K562 (cell line): ENCODE measurements around the gene GMPR2. TPM values are rescaled to one million over a fixed set of nuclear protein-coding genes. Genes with fewer than 3 reads are reported as not detected.
A peak's percentile ranks its signal among the peaks of the same experiment; 100 is the strongest.

Experiments used
- ASH1L ChIP-seq: fragments of 450-650 bp; IDR thresholded peaks from 2 replicates; pipeline ENCODE4 v1.6.1; 2018; ENCODE audit warnings: borderline replicate concordance, mild to moderate bottlenecking, low read depth; ENCODE audit not compliant: partially characterized antibody
- BCL6 ChIP-seq: fragments of 250-450 bp; sonication (Bioruptor Pico); IDR thresholded peaks from 2 replicates; pipeline ENCODE4 v1.4.0; 2020
- BMI1 ChIP-seq: fragments of 150-350 bp; IDR thresholded peaks from 2 replicates; pipeline ENCODE4 v1.6.1; 2014; ENCODE audit warnings: low read length
- CBFA2T2 ChIP-seq: fragments of 450-650 bp; conservative IDR thresholded peaks from 2 replicates; pipeline ENCODE4 v1.6.1; 2017; ENCODE audit warnings: mild to moderate bottlenecking
- CTCF ChIP-seq, 3 experiments: IDR thresholded peaks in 2 of 3; conservative IDR thresholded peaks in 1 of 3; 2 replicates each; pipeline ENCODE4 v1.5.1; 2011 to 2012; ENCODE audit warnings: low read length in 3 of 3, mild to moderate bottlenecking in 3 of 3, control low read depth in 2 of 3, improper control_type of control experiment in 1 of 3, inconsistent platforms in 1 of 3, low read depth in 1 of 3, mixed read lengths in 1 of 3, moderate library complexity in 1 of 3; ENCODE audit not compliant: insufficient read depth in 2 of 3
- HDAC1 ChIP-seq, 2 experiments: fragments of 450-650 bp; IDR thresholded peaks; 2 replicates each; pipeline ENCODE4 v1.6.1; 2016 to 2017; ENCODE audit warnings: inconsistent platforms in 1 of 2, mild to moderate bottlenecking in 1 of 2, moderate library complexity in 1 of 2
- HES1 ChIP-seq: fragments of 450-650 bp; IDR thresholded peaks from 2 replicates; pipeline ENCODE4 v1.6.1; 2016; ENCODE audit warnings: low read depth, mild to moderate bottlenecking, moderate library complexity
- IRF1 ChIP-seq: sonication (generic); formaldehyde crosslinking; IDR thresholded peaks from 2 replicates; pipeline ENCODE4 v1.8.0; 2022; ENCODE audit warnings: missing genetic modification reagents, mild to moderate bottlenecking, borderline replicate concordance
- MAFF ChIP-seq: IDR thresholded peaks from 2 replicates; pipeline ENCODE4 v1.6.1; 2012; ENCODE audit warnings: low read length, improper control_type of control experiment
- MEF2D ChIP-seq: conservative IDR thresholded peaks from 2 replicates; pipeline ENCODE4 v1.6.1; 2016; ENCODE audit warnings: low read depth, missing genetic modification characterization, missing compliant biosample characterization
- MXD1 ChIP-seq: fragments of 250-450 bp; sonication (Bioruptor Pico); IDR thresholded peaks from 2 replicates; pipeline ENCODE4 v1.8.0; 2021; ENCODE audit warnings: borderline replicate concordance, mild to moderate bottlenecking, moderate library complexity; ENCODE audit not compliant: poor library complexity, severe bottlenecking
- NR2F6 ChIP-seq: fragments of 450-650 bp; formaldehyde crosslinking; IDR thresholded peaks from 2 replicates; pipeline ENCODE4 v1.4.0; 2020; ENCODE audit warnings: mild to moderate bottlenecking
- RAD51 ChIP-seq: fragments of 450-650 bp; IDR thresholded peaks from 2 replicates; pipeline ENCODE4 v1.7.1; 2016; ENCODE audit warnings: low read depth, mild to moderate bottlenecking, borderline replicate concordance
- RBM15 ChIP-seq: fragments of 200-400 bp; formaldehyde crosslinking; IDR thresholded peaks from 2 replicates; pipeline ENCODE4 v1.6.1; 2018; ENCODE audit warnings: mild to moderate bottlenecking, low read length, moderate library complexity; ENCODE audit not compliant: insufficient read depth
- SREBF1 ChIP-seq: fragments of 150-350 bp; IDR thresholded peaks from 2 replicates; pipeline ENCODE4 v1.6.1; 2014; ENCODE audit warnings: antibody characterized with exemption, low read depth, low read length, borderline replicate concordance
- TCF7 ChIP-seq: sonication (generic); IDR thresholded peaks from 2 replicates; pipeline ENCODE4 v1.6.1; 2016; ENCODE audit warnings: antibody characterized with exemption, borderline replicate concordance
- TOE1 ChIP-seq, 2 experiments: fragments of 450-650 bp in 1 of 2; sonication (generic) in 1 of 2; formaldehyde crosslinking in 1 of 2; IDR thresholded peaks; 2 replicates each; pipeline versions ENCODE4 v1.7.1 to v1.8.0; 2016 to 2022; ENCODE audit warnings: borderline replicate concordance in 2 of 2, mild to moderate bottlenecking in 2 of 2, antibody characterized with exemption in 1 of 2, inconsistent platforms in 1 of 2, low read depth in 1 of 2, missing genetic modification reagents in 1 of 2, moderate library complexity in 1 of 2
- WHSC1 ChIP-seq: IDR thresholded peaks from one replicate; pipeline ENCODE4 v1.6.1; 2012; ENCODE audit warnings: low read length, control low read depth, inconsistent platforms
- XRCC5 ChIP-seq: fragments of 200-400 bp; formaldehyde crosslinking; IDR thresholded peaks from 2 replicates; pipeline ENCODE4 v1.6.1; 2017; ENCODE audit warnings: low read depth, mild to moderate bottlenecking, low read length
- ZNF140 ChIP-seq: fragments of 250-450 bp; sonication (Bioruptor Pico); IDR thresholded peaks from 2 replicates; pipeline ENCODE4 v1.8.0; 2021; ENCODE audit warnings: moderate library complexity, mild to moderate bottlenecking, inconsistent platforms
- ZNF282 ChIP-seq: sonication (generic); formaldehyde crosslinking; IDR thresholded peaks from 2 replicates; pipeline ENCODE4 v1.8.1; 2023; ENCODE audit warnings: missing genetic modification reagents
- ZNF696 ChIP-seq: fragments of 250-450 bp; sonication (Bioruptor Pico); conservative IDR thresholded peaks from 2 replicates; pipeline ENCODE4 v1.4.0; 2020; ENCODE audit warnings: mild to moderate bottlenecking, moderate library complexity
- ZNF699 ChIP-seq: fragments of 250-450 bp; sonication (Bioruptor Pico); IDR thresholded peaks from 2 replicates; pipeline ENCODE4 v1.8.0; 2021; ENCODE audit warnings: mild to moderate bottlenecking, moderate library complexity; ENCODE audit not compliant: insufficient replicate concordance
- ZNF76 ChIP-seq: fragments of 250-450 bp; sonication (Bioruptor Pico); IDR thresholded peaks from 2 replicates; pipeline ENCODE4 v1.4.0; 2020; ENCODE audit warnings: mild to moderate bottlenecking, moderate library complexity, borderline replicate concordance
- polyA plus RNA-seq, 8 experiments: library from polyadenylated mRNA; depleted of rRNA in 4 of 8; stranded (reverse) in 5 of 8; unstranded in 3 of 8; fragments of >200 nt; fragmentation: Nextera tagmentation in 2 of 8; fragmentation: Illumina TruSeq in 1 of 8; extraction: Ambion mirVana in 2 of 8; extraction: Trizol in 1 of 8; gene quantifications; 2 replicates each; pipeline versions ENCODE4 v1.2.1 to v1.2.3, GENCODE V29; 2011 to 2014; ENCODE audit warnings: inconsistent platforms in 1 of 8, missing spikeins in 1 of 8
- total RNA-seq, 7 experiments: library from RNA; depleted of rRNA in 6 of 7; stranded (reverse); fragments of >200 nt in 6 of 7; fragmentation: Illumina TruSeq in 2 of 7; extraction: Trizol in 2 of 7; gene quantifications; 2 replicates each; pipeline versions ENCODE4 v1.2.1 to v1.2.3, GENCODE V29; 2011 to 2021; ENCODE audit warnings: low replicate concordance in 1 of 7

GMPR2 gene
- total and polyA plus RNA-seq, 9 of the 15 experiments (the other 6 are each of a cell fraction or from before 2014, with no cell fraction given), result 26.4 to 67.4 (median 36.3) TPM

GRCh38 chr14:24271134-24271833 lies 38.6 kb downstream of the GMPR2 start, which contains the start of gene RABGGTA (continued):
- TF ChIP-seq ZNF76 (CRISPR knock-in tag) (peak; percentile 20; the same call in 1 of the 2 replicates), ZNF282 (CRISPR knock-in tag) (no peak), SREBF1 (no peak), CTCF (IDR thresholded peaks at IDR 0.05 in 2 of 3, conservative IDR thresholded peaks at IDR 0.05 in 1 of 3; ENCODE audit: insufficient read depth in 2 of 3, low read depth in 1 of 3, low read length in 3 of 3) (peak; percentile 71 to 82 (median 75)), BMI1 (no peak), XRCC5 (no peak), RAD51 (no peak), MEF2D (tag) (no peak), HES1 (no peak), WHSC1 (no peak), ASH1L (no peak), BCL6 (no peak), MXD1 (CRISPR knock-in tag) (no peak), RBM15 (no peak), ZNF696 (CRISPR knock-in tag) (no peak), MAFF (no peak), TCF7 (no peak), ZNF699 (CRISPR knock-in tag) (no peak), CBFA2T2 (no peak), IRF1 (no peak), HDAC1 (IDR thresholded peaks at IDR 0.05) (0 out of 4 replicates have a peak, but pooled peaks of 1 of the 2 experiments have one; percentile 40), TOE1 (IDR thresholded peaks at IDR 0.05; ENCODE audit: borderline replicate concordance) (no peak; the same call in 1 of the 2 replicates), TOE1 (CRISPR knock-in tag; IDR thresholded peaks at IDR 0.05; ENCODE audit: borderline replicate concordance, low read depth) (no peak), NR2F6 (CRISPR knock-in tag) (no peak), ZNF140 (no peak)
